Ureter (tissue), 1 donor: Measurements from ENCODE around the gene SARS1. TPM values are rescaled to one million over a fixed set of nuclear protein-coding genes. Genes with fewer than 3 reads are reported as not detected.
A peak's percentile ranks its signal among the peaks of the same experiment; 100 is the strongest.

Experiments
- DNase-seq: peaks from one replicate; pipeline ENCODE4 v3.0.0-alpha.2; 2020; ENCODE audit warnings: low spot score
- total RNA-seq: library from RNA; stranded (reverse); gene quantifications from one replicate; pipeline ENCODE4 v1.2.4, GENCODE V29; 2023
- donor health status: DM: yes; HTN: yes; CAD: no.

Gene SARS1
- total RNA-seq, 1 donor from 2014 or later: 239 TPM

DNA sequence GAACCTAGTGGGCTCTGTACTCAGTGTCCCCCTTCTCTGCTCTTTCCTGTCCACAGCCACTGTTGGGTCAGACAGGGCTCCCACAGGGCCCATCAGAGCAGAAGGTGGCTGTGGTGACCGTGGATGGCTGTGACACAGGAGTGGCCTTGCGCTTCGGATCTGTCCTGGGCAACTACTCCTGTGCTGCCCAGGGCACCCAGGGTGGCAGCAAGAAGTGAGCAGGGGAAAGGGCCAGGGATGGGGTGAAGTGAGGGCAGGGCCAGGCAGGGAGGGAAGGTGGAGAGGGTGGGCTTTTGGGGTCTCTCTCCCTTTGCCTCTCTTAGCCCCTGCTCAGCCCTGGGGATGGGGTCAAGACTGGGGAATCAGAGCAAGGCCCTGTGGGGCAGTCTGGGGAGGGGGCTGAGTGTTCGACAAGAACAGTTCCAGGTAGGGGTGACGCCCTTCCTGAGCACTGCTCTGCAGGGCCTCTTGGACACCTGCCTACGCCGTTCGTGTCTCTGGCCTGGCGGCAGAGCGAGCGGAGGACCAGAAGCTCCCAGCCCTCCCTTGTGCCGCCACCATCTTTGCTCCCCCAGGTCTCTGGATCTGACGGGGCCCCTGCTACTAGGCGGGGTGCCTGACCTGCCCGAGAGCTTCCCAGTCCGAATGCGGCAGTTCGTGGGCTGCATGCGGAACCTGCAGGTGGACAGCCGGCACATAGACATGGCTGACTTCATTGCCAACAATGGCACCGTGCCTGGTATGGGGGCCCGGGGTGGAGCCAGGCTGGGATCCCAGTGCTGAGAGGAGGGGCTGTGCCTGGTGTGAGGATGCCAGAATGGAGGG lies 48.7 kb downstream of the SARS1 start:
- no peak for DNase-seq

DNA sequence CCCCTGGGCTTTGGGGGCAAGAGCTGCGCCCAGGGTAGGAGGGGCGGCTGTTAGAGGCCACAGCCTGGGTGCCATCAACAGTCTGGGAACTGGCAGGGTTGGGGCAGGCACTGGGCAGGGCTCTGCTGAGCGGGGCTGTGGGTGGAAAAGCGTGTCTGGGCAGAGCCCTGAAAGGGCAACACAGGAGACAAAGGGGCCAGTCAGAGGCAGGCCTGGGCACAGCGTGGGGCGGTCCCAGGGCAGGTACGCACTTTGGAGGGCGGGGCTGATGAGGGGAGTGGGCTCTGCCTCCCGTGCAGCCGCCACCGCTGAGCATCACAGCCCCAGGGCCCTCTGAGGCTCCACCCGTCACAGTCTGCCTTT lies 49.5 kb downstream of the SARS1 start:
- DNase-seq: peak; percentile 86

DNA sequence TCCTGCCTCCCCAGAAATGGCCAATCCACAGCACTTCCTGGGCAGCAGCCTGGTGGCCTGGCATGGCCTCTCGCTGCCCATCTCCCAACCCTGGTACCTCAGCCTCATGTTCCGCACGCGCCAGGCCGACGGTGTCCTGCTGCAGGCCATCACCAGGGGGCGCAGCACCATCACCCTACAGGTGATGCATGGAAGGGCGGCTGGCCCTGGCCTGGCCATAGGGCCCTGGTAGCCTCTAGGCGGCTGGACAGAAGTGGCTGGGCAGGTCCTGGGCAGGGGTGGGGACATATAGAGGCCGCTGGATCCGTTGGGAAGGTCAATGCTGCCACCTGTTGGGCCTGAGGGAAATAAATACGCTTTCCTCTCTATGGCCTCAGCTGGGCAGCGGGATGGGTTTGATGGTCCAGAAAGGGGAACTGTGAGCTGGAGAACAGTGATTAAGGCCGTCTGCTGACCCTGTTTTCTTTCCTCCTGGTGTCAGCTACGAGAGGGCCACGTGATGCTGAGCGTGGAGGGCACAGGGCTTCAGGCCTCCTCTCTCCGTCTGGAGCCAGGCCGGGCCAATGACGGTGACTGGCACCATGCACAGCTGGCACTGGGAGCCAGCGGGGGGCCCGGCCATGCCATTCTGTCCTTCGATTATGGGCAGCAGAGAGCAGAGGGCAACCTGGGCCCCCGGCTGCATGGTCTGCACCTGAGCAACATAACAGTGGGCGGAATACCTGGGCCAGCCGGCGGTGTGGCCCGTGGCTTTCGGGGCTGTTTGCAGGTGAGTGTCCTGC lies 50.1 kb downstream of the SARS1 start:
- peak; percentile 85 for DNase-seq

DNA sequence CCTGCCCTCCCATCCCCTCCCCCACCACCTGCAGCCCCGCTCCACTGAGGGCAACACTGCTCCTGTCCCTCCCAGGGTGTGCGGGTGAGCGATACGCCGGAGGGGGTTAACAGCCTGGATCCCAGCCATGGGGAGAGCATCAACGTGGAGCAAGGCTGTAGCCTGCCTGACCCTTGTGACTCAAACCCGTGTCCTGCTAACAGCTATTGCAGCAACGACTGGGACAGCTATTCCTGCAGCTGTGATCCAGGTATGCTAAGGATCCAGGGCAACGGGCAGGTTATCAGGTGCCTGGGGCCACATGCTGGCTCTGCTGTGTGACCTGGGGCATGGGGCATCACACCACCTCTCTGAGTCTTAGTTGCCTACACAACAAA lies 50.6 kb downstream of the SARS1 start:
- DNase-seq: no peak

DNA sequence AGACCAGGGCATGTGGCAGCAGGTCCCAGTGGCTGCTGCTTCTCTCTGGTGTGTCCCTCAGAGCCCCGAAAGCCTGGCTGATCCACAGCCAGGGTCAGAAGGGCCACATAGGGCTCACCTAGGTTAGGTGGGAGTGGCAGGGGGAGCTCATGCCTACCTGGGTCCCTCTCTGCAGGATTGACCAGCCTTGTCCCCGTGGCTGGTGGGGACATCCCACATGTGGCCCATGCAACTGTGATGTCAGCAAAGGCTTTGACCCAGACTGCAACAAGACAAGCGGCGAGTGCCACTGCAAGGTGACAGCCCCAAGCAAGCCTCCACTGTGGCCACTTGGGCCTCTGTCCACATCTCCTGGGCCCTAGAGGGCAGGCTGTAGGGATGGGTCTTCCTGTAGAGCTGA lies 51.3 kb downstream of the SARS1 start:
- DNase-seq: no peak

DNA sequence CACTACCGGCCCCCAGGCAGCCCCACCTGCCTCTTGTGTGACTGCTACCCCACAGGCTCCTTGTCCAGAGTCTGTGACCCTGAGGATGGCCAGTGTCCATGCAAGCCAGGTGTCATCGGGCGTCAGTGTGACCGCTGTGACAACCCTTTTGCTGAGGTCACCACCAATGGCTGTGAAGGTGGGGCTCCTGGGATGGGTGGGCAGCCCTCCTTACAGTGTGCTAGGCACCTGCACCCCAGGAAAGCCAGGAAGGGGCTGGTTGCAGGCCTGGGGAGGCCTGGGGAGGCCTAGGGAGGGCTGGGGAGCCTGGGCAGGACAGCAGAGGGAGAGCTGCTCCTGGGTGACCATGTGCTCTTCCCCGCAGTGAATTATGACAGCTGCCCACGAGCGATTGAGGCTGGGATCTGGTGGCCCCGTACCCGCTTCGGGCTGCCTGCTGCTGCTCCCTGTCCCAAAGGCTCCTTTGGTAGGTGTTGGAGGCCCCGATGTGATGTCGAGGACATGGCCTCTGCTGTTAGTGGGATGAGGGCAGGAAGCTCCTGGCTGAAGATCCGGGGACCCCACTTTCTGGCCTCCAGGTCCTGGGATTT lies 52.1 kb downstream of the SARS1 start:
- no peak for DNase-seq

DNA sequence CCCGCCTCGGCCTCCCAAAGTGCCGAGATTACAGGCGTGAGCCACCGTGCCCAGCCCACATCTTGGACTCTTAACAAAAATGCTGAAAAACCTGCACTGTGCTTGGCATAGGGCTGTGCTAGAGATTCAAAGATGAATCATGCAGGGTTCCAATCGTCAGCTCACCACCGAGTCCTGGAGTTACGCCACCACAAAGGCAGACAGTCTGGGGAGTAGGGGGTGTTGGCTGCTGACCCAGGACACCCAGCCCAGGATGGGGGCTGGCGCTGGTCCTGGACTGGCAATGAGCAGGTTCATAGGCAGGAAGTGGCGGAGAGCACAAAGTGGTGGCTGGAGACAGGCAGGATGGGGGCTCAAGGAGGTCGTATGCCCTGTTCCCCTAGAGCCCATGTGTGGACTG lies 53.2 kb downstream of the SARS1 start:
- no peak for DNase-seq

DNA sequence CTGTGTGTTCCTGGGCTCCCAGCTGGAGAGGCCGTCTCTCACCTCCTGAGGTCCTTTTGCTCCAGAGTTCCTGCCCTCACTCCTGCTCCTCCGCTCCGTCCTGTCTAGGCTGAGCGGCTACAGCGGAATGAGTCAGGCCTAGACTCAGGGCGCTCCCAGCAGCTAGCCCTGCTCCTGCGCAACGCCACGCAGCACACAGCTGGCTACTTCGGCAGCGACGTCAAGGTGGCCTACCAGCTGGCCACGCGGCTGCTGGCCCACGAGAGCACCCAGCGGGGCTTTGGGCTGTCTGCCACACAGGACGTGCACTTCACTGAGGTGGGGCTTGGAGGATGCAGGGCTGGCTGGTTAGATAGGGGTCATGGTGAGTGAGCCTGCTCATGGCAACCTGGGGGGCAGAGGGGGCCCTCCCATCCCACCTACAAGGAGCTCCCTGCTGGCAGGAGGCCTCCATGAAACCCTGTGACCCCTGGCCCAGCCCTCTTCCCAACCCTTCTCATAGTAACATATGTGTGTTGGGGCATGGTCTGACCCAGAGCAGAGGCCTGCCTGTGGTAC lies 54.1 kb downstream of the SARS1 start:
- DNase-seq: no peak

DNA sequence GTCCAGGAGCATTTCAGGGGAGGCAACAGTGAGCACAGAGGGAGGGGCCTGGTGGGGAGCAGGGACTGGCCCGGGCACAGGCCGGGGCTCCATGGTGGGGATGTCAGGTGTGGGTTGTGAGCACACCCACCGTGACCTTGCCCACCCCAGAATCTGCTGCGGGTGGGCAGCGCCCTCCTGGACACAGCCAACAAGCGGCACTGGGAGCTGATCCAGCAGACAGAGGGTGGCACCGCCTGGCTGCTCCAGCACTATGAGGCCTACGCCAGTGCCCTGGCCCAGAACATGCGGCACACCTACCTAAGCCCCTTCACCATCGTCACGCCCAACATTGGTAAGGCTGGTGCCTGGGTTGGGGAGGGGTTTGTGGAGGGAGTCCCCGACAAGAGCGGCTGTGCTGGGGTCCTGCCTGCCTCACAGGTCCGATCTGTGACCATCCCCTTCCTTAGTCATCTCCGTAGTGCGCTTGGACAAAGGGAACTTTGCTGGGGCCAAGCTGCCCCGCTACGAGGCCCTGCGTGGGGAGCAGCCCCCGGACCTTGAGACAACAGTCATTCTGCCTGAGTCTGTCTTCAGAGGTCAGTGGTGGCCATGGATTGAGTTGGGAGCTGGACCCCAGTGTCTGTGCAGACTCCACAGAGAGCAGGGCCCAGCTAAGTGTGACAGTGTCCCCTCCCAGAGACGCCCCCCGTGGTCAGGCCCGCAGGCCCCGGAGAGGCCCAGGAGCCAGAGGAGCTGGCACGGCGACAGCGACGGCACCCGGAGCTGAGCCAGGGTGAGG lies 54.9 kb downstream of the SARS1 start:
- no peak for DNase-seq

DNA sequence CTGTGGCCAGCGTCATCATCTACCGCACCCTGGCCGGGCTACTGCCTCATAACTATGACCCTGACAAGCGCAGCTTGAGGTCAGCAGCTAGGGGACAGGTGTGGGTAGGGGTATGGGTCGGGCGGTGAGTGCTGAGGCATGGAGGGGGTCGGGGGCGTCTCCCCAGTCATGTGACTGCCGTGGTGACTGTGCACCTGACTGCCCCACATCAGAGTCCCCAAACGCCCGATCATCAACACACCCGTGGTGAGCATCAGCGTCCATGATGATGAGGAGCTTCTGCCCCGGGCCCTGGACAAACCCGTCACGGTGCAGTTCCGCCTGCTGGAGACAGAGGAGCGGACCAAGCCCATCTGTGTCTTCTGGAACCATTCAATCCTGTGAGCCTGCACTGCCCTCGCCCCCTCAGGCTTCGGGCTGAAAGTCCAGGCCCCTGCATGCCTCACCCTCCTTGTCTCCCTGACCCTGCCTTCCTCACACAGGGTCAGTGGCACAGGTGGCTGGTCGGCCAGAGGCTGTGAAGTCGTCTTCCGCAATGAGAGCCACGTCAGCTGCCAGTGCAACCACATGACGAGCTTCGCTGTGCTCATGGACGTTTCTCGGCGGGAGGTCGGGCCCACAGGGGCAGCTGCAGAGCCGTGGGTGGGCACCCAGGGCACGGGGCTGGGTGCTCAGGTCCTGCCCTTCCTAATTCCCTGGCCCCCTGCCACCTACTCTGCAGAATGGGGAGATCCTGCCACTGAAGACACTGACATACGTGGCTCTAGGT lies 55.7 kb downstream of the SARS1 start:
- no peak for DNase-seq

DNA sequence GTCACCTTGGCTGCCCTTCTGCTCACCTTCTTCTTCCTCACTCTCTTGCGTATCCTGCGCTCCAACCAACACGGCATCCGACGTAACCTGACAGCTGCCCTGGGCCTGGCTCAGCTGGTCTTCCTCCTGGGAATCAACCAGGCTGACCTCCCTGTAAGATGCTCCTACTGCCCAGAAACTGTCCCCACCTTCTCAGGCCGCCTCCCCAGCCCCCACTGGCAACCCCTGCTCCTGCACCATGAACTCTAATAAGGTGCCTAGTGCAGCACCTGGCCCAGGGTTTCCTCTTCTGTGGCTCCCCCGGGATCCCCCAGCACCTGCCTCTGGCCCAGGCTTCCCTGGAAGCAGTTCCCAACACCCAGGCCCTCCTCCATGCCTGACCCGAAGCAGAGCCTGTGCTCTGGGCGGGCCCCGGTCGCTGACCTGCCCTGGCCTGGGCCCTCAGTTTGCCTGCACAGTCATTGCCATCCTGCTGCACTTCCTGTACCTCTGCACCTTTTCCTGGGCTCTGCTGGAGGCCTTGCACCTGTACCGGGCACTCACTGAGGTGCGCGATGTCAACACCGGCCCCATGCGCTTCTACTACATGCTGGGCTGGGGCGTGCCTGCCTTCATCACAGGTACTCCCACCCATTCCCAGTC lies 56.4 kb downstream of the SARS1 start:
- no peak for DNase-seq

DNA sequence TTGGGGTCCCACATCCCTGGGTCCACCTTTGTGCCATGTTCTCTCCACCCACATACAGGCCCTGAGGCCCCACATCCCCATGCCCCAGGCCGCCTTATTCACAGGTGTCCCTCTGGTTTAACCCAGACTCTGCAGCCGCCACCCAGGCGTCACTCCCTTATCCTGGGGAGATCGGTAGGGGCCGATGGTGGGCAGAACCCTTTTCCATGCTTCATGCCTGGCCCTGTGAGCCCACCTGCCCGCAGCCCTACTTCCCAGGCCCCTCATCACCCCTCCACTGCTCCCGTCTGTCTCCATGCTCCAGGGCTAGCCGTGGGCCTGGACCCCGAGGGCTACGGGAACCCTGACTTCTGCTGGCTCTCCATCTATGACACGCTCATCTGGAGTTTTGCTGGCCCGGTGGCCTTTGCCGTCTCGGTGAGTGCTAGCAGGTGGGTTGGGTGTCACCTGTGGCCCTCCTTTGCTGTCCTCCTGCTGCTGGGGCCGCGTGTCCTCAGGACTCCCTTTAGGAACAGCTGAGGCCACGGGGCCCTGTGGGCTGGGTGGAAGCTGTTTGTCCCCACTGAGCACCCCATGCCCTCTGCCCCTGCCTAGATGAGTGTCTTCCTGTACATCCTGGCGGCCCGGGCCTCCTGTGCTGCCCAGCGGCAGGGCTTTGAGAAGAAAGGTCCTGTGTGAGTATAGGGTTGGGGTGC lies 57.1 kb downstream of the SARS1 start:
- no peak for DNase-seq

DNA sequence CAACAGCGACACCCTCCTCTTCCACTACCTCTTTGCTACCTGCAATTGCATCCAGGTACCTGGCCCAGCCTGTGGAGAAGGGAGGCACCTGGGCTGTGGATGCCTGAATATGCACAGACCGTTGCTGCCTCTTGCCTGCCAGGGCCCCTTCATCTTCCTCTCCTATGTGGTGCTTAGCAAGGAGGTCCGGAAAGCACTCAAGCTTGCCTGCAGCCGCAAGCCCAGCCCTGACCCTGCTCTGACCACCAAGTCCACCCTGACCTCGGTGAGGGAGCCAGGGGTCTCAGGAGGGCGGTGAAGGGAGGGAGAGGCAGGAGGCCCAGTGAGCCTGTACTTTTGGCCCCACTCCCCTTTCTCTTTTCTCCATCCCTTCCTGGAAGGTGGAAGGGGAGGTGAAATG lies 57.7 kb downstream of the SARS1 start:
- DNase-seq: no peak

DNA sequence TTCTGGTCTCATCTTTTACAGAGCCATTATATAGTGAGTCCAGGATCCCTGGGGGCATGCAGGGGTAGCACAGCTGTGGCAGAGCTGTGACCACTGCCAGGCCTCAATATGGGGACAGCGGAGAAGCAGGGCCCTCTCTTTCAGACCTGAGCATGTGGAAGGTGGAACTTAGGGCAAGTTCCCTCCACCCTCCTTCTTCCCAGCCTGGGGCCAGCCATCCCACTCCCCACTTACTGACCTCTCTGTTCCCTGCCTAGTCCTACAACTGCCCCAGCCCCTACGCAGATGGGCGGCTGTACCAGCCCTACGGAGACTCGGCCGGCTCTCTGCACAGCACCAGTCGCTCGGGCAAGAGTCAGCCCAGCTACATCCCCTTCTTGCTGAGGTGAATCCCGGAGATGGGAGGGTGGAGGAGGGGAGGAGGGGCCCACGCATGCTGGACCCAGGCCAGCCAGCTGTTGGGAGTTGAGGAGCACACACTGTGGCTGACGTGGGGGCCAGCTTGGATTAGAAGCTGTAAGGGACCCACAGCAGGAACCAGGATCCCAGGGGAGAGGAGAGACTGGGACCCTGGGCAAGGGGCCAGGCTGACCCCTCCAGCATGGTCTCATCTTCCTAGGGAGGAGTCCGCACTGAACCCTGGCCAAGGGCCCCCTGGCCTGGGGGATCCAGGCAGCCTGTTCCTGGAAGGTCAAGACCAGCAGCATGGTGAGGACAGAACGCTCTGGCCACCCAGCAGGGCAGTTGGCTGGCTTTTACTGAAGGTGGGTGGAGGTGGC lies 58.5 kb downstream of the SARS1 start:
- DNase-seq: no peak

DNA sequence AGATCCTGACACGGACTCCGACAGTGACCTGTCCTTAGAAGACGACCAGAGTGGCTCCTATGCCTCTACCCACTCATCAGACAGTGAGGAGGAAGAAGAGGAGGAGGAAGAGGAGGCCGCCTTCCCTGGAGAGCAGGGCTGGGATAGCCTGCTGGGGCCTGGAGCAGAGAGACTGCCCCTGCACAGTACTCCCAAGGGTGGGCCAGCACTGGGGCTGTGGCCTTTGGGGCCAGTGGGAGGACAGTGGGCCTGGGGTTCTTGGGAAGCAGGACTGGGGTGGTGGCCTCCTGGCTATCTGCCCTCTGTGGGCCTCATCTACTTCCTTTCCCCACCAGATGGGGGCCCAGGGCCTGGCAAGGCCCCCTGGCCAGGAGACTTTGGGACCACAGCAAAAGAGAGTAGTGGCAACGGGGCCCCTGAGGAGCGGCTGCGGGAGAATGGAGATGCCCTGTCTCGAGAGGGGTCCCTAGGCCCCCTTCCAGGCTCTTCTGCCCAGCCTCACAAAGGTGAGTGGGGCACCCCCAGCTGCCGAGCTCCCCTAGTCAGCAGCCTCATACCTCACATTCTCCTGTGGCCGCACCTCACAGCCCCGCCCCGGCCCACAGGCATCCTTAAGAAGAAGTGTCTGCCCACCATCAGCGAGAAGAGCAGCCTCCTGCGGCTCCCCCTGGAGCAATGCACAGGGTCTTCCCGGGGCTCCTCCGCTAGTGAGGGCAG lies 59.3 kb downstream of the SARS1 start:
- DNase-seq: no peak

DNA sequence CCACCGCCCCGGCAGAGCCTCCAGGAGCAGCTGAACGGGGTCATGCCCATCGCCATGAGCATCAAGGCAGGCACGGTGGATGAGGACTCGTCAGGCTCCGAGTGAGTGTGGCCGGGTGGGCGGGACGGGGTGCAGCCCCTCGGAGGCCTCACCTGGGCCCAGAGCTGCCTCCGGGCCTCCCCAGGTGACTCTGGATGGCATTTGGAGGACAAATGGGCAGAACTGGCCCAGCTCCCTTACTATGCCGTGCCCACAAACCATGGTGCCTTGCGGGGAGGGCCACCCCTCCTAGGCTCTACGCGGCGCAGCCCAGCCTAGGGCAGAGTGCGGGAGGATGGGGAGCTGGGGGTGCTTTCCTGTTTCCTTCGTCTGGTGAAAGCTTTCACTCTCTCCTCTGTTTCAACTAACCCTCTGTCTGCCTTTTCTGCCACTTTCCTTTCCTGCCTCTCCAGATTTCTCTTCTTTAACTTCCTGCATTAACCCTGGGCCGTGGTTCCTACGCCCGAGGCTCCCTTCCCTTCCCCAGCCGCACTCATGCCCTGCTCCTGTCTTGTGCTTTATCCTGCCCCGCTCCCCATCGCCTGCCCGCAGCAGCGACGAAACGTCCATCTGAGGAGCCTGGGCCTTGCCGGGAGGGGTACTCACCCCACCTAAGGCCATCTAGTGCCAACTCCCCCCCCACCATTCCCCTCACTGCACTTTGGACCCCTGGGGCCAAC lies 60.0 kb downstream of the SARS1 start:
- DNase-seq: no peak

DNA sequence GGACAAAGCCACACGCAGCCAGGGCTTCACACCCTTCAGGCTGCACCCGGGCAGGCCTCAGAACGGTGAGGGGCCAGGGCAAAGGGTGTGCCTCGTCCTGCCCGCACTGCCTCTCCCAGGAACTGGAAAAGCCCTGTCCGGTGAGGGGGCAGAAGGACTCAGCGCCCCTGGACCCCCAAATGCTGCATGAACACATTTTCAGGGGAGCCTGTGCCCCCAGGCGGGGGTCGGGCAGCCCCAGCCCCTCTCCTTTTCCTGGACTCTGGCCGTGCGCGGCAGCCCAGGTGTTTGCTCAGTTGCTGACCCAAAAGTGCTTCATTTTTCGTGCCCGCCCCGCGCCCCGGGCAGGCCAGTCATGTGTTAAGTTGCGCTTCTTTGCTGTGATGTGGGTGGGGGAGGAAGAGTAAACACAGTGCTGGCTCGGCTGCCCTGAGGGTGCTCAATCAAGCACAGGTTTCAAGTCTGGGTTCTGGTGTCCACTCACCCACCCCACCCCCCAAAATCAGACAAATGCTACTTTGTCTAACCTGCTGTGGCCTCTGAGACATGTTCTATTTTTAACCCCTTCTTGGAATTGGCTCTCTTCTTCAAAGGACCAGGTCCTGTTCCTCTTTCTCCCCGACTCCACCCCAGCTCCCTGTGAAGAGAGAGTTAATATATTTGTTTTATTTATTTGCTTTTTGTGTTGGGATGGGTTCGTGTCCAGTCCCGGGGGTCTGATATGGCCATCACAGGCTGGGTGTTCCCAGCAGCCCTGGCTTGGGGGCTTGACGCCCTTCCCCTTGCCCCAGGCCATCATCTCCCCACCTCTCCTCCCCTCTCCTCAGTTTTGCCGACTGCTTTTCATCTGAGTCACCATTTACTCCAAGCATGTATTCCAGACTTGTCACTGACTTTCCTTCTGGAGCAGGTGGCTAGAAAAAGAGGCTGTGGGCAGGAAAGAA lies 61.1 kb downstream of the SARS1 start:
- DNase-seq: peak; percentile 88
